Omental fat pad (tissue), 4 donors: Measurements from ENCODE around the gene CDK5RAP2. TPM values are rescaled to one million over a fixed set of nuclear protein-coding genes. Genes with fewer than 3 reads are reported as not detected.

Source experiments
- ATAC-seq: fragments of 150-250 bp; one replicate; pipeline ENCODE4 v1.9.1; 2016; ENCODE audit warnings: mild to moderate bottlenecking, moderate library complexity; ENCODE audit not compliant: low FRiP score
- DNase-seq: peaks from one replicate; pipeline ENCODE4 v3.0.0-alpha.2; 2019; ENCODE audit warnings: low spot score
- total RNA-seq, 4 donors: library from RNA; depleted of rRNA; stranded (reverse); fragments of >200 nt; gene quantifications; one replicate each; pipeline ENCODE4 v1.1.0, GENCODE V29; 2016
- TF ChIP-seq, protein P1 (sequence below), 3 donors: fragments of 450-650 bp; IDR thresholded peaks; one replicate each; pipeline ENCODE4 v1.5.1; 2016 to 2017; ENCODE audit warnings: antibody characterized with exemption in 3 of 3, mild to moderate bottlenecking in 3 of 3, moderate library complexity in 2 of 3

CDK5RAP2 gene
- total RNA-seq, 4 donors from 2014 or later = 32.8 to 47.6 (median 39.4) TPM

DNA sequence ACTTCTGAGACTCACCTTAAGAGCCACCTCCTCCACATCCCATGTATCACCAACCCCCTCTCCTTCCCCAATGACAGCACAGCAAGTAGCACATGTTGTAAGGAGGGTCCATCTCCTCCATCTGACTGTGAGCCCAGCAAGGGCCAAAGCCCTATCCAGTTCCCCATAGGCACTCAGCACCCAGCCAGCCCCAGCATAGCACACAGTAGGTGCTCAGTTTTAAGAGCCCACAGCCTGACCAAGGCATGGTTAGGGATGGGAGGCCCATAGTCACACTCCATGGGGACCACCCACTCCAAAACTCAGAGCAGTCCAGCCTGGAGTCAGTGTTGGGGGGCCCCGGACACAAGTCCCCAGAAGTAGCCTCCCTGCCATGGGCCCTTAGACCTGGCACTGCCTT lies 205.7 kb downstream of the CDK5RAP2 start:
- DNase-seq (no peak), ATAC-seq (no peak)
- TF ChIP-seq, protein P1, sequence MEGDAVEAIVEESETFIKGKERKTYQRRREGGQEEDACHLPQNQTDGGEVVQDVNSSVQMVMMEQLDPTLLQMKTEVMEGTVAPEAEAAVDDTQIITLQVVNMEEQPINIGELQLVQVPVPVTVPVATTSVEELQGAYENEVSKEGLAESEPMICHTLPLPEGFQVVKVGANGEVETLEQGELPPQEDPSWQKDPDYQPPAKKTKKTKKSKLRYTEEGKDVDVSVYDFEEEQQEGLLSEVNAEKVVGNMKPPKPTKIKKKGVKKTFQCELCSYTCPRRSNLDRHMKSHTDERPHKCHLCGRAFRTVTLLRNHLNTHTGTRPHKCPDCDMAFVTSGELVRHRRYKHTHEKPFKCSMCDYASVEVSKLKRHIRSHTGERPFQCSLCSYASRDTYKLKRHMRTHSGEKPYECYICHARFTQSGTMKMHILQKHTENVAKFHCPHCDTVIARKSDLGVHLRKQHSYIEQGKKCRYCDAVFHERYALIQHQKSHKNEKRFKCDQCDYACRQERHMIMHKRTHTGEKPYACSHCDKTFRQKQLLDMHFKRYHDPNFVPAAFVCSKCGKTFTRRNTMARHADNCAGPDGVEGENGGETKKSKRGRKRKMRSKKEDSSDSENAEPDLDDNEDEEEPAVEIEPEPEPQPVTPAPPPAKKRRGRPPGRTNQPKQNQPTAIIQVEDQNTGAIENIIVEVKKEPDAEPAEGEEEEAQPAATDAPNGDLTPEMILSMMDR (IDR thresholded peaks at IDR 0.05) = no peak

DNA sequence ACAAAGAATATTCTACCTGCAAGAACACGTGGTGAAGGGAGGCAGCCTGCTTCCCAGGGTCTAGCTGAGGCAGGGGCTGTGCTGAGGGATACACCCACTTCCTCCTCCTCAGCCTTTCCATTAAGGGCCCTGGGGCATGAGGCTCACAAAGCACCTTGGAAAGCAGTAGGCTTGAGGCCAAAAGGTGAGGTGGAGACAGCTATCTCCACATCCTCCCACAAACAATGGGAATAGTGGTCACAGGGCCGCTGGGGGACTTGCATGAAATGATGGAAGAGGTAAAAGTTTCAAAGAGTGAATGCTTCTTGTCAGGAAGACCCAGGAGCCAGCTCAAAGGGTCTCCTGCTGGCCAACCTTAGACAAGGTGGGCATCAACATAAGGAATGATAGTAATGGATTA lies 207.9 kb downstream of the CDK5RAP2 start:
- DNase-seq = no peak

DNA sequence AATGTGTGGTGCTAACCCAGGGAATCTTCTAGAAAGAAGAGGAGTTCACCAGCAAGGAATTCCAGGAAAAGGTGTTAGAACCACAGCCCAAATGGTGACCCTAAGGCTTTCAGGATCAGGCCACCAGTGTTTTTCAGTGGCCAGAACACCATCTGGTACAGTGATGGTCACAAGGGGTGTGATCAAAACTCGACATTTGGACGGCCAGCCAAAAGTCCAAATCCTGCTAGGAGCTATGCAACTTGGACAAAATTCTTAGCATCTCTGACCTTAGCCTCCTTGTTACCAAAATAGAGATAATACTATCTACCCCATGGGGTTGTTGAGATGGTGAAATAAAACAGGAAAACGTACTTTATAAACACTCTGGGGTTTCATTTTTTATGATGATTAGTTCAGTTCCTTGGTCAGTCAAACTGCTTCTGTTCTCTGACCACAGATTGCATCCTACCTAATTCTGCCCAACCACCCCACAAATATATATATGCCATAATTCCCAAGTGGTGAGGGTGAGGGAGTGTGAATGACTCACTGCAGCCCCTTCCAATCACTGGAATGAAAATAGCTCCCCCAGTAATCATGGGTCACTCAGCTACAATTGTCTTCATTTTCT lies 210.3 kb downstream of the CDK5RAP2 start:
- ATAC-seq = no peak

More for the DNA sequence above, 207.9 kb downstream of the CDK5RAP2 start:
- TF ChIP-seq, protein P1 (IDR thresholded peaks at IDR 0.05) = no peak
- ATAC-seq = no peak

DNA sequence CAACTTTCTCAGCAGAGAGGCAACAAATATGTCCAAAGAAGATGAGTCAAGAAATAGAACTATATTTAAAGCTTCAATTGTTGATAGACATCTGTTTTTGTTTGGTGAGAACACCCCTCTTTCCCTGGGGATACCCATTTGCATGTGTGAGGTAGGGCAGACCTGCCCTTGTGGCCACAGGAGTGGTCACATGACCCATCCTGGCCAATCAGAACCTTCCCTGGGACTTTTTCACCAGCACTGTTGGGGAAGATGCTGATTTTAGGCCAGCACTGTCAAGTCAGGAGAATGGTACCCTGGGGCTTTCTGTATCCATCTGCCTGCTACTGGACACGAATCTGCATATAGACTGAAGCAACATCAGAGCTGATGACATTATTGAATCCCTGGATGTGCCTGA lies 211.2 kb downstream of the CDK5RAP2 start:
- no peak for DNase-seq
- TF ChIP-seq, protein P1 (IDR thresholded peaks at IDR 0.05) = no peak
- ATAC-seq = no peak

More for the DNA sequence above, 210.3 kb downstream of the CDK5RAP2 start:
- TF ChIP-seq, protein P1 (IDR thresholded peaks at IDR 0.05) = no peak
- no peak for DNase-seq

DNA sequence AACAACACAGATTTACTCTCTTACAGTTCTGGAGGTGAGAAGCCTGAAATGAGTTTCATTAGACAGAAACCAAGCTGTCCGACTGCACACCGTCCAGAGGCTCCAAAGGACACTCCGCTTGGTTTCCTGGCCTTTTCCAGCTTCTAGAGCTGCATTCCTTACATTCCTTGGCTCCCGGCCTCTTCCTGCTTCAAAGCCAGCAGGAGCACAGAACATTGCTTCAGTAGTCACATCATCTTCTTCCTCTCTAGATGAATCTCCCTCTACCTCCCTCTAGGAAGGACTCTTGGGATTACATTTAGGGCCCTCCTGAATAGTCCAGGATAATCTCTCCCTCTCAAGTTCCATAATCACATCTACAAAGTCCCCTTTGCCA lies 213.3 kb downstream of the CDK5RAP2 start:
- TF ChIP-seq, protein P1 (IDR thresholded peaks at IDR 0.05) = no peak
- ATAC-seq (peak; percentile 80), DNase-seq (no peak)

DNA sequence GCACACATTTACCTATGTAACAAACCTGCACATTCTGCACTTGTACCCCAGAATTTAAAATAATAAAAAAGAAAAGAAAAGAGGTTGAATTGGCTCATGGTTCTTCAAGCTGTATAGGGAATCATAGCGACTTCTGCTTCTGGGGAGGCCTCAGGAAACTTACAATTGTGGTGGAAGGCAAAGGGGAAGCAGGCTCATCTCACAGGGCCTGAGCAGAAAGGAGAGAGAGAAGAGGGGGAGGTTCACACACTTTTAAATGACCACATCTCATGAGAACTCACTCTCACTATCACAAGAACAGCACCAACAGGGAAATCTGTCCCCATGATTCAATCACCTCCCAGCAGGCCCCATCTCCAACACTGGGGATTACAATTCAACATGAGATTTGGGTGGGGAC lies 214.6 kb downstream of the CDK5RAP2 start:
- TF ChIP-seq, protein P1 (IDR thresholded peaks at IDR 0.05) = no peak
- no peak for ATAC-seq
- no peak for DNase-seq

DNA sequence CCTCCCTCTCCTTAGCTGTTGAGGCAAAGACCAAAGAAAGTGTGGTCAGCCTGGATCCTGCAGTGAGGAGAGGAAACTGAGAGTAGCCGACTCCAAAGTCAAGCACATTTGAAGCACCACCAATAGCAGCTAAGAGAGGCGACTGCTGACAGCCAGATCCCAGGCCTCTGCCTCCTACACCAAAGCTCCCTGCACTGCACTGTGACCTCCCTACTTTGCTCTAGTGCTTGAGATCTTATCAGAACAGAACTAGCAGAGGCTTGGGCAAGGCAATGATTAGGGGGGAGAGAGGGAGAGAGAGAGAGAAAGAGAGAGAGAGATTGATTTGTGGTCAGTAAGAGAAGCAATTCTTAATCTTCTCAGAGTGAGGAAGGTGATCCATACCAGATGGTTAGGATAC lies 216.3 kb downstream of the CDK5RAP2 start:
- no peak for DNase-seq
- TF ChIP-seq, protein P1 (IDR thresholded peaks at IDR 0.05) = no peak
- no peak for ATAC-seq
